G401 (cell line): ENCODE data around the gene GPR146. TPM values are rescaled to one million over a fixed set of nuclear protein-coding genes. Genes with fewer than 3 reads are reported as not detected.
"Not testable (repeated sequence)": the region's sequence is repeated elsewhere in the genome, so short reads cannot be mapped to it uniquely, and the experiment has no call there.

ENCODE experiments used
- DNase-seq: peaks from one replicate; pipeline ENCODE4 v3.0.0-alpha.2; 2015; ENCODE audit warnings: low spot score
- in situ Hi-C: cut with HindIII; loops from 2 replicates; pipeline ENCODE4 v1.10.0; 2016; ENCODE audit warnings: low sequenced_read_pairs, mixed read lengths
- total RNA-seq: library from RNA; depleted of rRNA; stranded (reverse); fragments of >200 nt; shearing (Covaris generic); gene quantifications from 2 replicates; pipeline ENCODE4 v1.2.3, GENCODE V29; 2014

Gene GPR146
- total RNA-seq, 1 experiment from 2014 or later, result 1.2 TPM

DNA sequence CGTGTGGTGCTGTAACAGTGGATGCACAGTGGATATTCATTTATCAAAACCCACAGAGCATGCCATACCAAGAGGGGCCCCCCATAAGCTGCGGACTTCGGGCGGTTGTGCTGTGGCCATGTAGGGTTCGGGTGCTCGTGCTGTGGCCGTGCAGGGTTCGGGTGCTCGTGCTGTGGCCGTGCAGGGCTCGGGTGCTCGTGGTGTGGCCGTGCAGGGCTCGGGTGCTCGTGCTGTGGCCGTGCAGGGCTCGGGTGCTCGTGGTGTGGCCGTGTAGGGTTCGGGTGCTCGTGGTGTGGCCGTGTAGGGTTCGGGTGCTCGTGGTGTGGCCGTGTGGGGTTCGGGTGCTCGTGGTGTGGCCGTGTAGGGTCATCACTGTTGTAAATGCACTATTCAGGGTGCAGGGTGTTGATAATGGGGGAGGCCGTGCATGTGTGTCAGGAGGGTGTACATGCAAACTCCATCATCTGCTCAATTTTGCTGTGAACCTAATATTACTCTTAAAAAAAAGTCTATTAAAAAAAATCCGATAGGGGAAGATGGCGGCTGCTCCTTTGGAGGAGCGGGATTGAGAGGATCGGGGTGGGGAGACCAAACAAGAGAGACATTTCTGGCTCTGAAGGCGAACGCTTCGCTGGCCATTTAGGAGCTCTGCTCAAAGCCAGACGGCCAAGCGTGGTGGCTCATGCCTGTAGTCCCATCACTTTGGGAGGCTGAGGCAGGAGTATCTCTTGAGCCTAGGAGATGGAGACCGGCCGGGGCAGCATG lies 8.0 kb upstream of the GPR146 start:
- in situ Hi-C loops, DNase-seq: not testable (repeated sequence)

DNA sequence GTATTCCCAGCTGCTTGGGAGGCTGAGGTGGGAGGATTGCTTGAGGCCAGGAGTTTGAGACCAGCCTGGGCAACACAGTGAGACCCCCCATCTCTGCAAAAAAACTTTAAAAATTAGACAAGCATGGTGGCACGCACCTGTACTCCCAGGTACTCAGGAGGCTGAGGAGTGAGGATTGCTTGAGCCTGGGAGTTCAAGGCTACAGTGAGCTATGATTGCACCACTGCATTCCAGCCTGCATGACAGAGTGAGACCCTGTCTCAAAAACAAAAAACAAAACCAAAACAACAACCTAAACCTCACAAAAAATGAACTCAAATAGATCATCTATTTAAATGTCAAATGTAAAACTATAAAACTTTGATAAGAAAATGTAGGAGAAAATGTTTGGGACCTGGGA lies 4.1 kb upstream of the GPR146 start:
- DNase-seq, in situ Hi-C loops: not testable (repeated sequence)

DNA sequence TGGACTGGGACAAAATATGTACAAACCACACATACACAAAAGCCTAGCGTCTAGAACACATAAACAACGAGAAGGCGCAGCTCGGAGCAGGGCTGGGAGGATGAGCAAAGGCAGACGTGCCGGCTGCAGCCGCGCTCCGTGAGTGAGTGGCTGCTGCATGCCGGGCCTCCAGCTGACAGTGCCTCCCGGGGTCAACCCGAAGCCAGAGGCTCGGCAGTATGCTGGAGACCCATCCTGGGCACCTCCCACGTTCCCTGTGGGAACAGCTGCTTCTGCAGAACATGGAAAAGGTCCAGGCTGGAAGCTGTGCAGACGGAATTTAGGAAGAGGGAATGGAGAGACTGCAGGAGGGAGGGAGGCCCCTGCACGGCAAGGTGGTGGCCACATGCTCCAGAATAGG lies 3.6 kb upstream of the GPR146 start:
- peak; percentile 71 for DNase-seq
- in situ Hi-C loops, result no loop called here

DNA sequence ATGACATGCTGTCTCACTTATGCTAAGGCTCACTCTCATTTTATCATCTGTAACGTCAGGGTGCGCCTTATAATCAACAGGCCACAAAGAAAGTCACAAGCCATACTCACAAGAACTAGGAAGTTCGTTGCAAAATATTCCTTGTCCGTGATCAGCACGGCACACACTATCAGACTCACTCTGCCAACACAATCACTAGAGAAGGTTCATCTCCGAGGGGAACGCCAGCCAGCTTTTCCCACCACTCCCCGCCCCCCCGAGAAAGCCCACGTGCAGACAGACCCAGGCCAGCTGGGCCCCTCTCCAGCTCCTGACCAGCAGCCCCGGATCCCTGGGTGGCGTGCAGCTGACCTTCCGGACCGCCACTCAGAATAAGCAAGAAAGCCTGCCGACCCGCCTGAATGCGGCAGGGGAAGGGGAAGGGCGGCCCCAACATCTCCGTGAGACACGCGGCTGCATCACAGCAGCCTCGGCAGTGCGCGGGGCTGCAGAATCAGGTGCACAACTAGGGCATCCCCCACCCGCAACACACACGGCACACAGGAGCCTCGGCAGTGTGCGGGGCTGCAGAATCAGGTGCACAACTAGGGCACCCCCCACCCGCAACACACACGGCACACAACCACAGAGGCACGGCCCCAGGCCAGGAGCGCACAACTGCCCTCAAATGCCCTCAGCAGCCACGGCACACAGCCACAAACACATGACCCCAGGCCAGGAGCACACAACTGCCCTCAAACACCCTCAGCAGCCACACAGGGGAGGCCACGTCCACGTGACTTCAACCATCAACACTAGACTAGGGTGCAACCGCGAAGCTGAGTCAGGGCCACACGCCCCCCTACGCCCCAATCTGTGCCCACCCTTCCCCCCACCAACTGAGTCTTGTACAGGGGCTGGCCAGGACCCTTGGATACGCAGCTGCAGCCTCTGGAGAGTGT lies 2.5 kb upstream of the GPR146 start:
- in situ Hi-C loops, result no loop called here
- DNase-seq, result no peak

DNA sequence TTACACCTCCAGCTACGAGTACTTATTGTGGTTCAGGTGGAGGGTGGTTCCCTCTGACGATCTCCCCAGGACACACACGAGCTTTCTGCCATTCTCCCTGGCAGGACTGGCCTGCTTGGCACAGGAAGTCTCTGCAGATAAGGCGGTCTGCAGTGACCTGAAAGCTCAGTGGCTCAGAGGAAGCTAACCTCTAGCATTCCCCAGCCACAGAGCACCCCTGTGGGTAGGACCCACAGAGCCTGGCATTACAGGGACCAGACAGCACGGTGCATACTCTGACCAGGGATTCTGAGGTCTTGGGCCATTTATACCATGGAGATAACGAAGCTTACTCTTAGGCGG lies 1.9 kb upstream of the GPR146 start:
- in situ Hi-C loops, result no loop called here
- DNase-seq, result no peak

DNA sequence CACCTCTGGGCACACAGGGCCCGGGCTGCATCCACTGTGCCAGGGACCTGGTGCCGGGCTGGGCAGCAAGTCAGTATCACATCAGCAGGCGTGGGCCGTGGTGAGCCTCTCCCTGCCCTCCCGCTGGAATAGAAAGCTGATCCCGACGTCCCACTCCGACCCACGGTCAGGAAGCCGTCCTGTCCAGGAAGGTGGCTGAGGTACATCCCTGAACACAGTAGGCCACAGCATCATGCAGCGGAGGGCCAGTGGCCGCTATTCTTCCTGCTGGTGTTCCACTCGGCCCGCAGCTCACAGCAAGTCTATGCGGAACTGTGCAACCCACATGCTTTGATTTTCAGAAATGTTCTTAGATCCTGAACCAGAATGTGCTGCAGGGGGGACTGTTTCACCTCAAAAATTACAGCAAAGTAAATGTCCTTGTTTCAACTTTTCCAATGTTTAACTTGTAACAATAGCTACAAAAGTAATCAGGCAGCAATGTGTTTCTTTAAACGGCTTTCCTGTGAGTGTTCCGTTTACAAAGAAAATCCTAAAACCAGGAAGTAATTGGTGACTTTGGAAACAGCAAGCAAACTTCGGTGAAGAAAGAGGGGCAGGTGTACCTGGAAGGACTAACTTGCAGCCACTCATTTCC lies 676 bp upstream of the GPR146 start:
- in situ Hi-C loops, result no loop called here

DNA sequence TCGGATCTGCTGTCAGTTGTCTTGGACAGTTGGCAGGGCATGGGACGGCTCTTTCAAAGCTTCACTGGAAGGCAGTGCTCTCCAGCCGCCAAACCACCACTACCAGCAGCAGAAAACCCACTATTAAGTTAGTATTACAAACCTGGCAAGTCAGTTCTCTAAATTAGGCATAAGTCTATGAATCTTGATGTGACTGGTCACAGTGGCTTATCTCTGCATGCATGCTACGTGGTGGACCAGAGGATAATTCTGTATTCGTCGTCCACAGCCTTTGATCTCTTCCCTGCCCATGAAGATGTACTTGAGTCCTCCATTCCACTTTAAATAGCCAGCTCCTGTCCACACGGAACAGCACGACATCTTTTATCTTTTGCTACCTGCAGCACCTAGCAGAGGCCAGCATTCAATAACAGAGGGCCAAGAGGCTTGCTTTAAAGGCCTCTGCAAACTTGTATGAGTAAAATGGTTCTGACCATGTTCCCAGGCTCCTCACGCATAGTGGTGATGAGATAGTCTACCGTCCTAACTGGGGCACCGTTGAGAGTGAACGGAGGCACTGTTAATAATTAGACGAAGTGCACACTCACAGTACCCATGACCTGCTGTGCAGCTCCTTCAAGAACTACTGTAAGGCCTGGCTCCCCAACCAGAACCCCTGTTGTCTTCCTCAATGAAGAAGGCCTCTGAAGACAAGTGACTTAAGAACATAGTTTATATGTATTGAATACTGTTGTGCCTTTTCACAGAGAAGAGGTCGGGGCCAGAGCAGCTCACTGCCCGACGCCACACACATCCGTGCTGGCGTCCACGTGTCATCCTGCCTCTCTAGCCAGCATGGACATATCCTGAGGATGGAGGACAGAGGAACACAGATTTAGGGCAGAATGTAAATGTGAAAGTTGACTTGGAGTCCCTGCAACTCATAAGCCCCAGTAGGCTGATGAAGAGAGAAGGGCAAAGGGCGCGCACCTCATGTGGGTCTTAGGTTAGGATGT lies 1.0 kb downstream of the GPR146 start:
- DNase-seq, result no peak
- in situ Hi-C loops, result no loop called here

More for the DNA sequence above, 676 bp upstream of the GPR146 start:
- DNase-seq, result no peak

DNA sequence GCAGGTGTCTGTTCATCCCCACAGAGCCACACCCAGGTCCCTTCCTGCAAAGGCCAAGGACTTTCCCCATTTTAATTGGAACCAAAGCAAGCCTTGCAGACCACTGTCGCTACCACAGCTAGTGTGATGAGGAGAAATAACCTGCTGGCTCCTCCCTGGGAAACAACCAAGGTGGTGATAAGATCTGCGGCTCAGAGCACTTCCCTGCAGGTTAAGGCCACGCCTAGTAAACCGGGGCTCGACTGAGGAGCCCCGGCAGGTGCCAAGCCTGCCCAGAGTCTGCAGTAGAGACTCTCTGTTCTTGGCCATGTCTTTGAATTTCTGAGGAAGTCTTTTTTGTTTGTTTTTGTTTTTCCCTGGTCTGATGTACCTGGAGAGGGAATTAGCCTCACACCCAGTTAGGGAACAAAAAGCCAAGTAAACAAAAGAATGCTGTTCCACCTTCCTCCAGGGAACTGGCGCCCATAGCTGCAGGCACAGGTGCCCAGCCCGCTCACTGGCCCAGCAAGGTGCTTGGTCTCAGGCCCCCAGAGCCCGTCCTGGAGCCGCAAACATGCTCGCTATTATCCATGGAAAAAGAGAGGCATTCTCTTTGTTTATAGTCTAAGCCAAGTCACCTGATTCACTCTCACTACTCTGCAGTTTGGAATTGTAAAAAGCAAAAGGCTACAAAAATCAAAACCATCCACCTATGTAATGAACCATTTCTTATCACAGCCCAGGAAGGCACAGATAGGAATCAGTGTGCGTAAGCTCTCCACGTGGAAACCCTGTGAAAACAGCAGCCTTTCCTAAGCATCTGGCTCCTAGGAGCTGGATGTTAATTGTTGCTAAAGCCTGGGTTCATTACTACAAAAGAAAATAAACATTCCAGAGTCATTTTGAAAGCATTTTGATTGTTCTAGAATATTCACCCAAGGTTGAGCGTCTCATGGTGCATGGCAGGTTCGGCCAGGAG lies 2.7 kb downstream of the GPR146 start:
- DNase-seq, result no peak
- in situ Hi-C loops, result no loop called here

DNA sequence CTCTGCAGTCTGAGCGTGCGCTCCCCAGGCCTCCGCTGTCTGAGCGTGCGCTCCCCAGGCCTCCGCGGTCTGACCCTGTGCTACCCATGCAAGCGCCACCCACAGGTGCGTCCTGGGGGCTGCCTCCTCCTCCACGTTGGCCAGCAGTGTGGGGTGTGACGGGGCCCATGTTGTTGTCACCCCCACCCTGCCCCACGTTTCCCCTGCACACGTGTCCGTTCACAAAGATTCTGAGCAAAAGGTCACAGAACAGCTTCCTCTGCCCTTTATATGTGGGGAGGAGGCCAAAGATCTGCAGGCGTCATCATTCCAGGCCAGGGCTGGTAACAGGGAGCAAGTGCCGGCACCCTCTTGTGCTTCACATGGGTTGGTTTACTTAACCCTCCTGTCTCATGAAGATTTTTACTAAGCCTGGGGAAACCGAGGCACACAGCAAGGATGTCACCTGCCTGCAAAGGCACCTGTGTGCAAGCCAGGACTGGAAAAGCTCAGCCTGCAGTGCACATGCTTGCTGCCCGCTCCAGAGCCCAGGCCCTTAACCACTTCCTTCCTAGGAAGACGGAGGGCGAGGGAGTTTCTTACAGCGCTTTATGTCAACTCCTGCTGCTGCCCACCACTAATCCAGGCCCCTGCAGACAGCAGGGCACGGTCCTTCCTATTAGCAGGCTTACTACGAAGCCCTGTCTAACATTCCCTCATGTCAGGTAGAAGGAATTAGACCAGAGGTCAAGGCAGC lies 4.8 kb downstream of the GPR146 start:
- DNase-seq, result no peak
- in situ Hi-C loops, result no loop called here

DNA sequence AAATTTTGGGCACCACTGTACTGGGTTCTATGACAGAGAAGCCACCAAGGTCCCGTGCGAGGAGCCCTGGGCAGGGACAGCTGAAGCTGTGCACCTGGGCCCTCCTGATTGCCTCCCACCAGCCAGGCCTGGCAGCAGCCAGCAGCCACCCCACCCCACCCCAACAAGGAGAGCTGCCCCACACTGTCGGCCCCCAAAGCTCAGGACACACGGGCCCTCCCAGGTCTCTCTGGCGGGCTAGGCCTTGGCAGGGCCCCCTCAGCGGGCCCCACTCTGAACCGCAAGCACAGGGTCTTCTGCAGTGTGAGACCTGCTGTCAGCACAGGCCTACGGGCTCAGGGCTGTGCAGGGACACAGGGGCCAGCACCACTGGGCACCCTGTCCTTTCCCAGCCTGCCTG lies 5.5 kb downstream of the GPR146 start:
- in situ Hi-C loops, result no loop called here
- no peak for DNase-seq

DNA sequence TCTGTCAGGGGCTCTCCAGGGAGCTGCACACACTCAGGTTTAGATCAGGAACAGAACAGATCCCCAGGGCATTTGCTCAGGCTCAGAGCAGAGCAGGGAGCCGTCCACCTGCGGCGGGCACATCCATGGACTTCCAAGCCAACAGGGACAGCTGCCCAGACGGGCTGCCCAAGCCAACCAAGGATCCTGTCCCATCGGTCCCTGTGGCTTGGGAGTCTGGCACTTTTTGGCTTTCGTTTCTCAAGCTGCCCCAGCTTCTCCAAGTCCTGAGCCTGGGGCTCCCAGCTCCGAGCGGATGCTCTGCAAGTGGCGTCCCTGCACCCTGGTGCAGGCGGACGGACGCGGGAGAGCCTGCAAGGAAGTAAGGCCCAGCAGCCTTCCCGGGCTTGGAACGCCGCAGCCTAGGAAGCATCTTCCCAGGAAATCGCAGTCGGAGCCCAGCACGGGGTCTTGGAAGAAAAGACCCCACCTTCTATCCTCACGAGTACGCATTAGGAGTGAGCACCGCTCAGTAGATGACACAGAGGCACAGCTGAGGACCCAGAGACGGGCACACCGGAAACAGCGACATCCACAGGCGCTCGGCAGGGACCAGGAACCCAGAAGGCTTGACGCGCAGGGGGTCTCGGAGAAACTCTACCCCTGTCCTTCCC lies 6.0 kb downstream of the GPR146 start:
- DNase-seq, result peak; percentile 80
- in situ Hi-C loops, result no loop called here

DNA sequence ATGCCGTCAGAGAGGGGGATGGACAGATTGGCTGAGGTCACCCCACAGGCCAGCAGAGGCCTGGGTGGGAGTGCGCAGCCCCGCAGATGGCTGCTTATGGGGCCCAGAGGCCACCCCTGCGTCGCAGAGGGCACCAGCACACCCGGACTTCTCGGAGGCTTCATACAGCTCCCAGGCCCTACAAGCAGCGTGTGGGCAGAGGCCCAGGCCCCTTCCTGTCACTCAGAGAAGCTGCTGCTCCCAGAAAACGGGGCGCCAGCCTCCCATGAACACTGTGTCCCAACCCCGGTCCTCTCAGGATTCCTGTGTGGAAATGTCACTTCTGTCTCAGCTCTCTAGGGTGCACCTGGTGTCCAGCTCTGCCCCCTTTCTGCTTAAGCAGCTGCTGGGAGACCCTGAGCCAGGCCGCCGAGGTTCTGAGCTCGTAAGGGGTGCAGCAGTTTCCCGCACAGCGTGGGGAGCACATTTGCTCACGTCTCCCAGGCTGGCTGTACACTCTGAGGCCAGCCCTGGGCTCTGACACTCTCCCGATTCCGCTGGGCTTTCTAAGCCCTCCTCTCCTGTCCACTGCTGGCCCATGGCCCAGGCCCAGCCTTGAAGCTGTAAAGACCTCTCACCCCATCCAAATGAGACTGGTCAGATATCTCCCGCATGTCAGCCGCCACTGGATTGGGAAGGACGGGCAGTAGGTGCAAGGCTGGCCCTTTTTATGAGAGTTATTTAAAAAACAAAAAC lies 6.8 kb downstream of the GPR146 start:
- in situ Hi-C loops, result no loop called here
- DNase-seq, result no peak

DNA sequence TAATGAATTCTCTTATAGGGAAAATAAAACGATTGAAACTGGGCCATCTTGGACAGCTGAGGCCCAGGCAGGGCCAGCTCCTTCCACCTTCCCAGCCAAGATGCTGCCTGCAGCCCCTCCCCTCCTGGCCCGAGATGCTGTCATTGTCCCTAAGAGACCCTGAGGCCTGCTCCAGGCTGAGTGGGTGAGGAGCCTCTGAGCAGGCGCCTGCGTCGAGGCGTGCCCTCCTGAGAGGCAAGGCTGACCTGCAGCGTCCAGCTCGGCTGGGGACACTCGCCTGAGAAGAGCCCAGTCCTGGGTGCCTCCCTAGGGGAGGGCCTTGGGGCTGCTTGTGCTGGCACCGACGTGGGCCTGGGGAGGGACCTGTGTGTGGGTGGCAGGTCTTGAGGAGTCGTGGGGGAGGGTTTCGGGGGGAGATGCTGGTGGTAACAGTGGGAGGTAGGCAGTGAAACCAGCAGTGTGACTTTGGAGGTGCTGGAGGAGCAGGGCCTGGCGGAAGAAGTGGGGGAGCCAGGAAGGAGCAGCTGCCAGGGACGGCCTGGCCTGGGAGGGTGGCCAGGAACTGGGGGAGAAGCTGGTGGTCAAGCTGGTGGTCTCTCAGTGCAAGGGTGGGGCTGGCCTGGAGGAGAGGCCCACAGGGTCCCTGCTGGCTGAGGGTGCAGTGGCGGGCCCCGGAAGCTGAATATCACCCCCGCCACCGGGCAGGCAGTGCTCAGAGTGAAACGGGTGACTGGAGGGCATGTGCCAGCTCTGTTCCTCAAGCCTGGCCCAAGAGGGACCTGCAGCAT lies 7.9 kb downstream of the GPR146 start:
- DNase-seq, result peak; percentile 86
- in situ Hi-C loops, result no loop called here

DNA sequence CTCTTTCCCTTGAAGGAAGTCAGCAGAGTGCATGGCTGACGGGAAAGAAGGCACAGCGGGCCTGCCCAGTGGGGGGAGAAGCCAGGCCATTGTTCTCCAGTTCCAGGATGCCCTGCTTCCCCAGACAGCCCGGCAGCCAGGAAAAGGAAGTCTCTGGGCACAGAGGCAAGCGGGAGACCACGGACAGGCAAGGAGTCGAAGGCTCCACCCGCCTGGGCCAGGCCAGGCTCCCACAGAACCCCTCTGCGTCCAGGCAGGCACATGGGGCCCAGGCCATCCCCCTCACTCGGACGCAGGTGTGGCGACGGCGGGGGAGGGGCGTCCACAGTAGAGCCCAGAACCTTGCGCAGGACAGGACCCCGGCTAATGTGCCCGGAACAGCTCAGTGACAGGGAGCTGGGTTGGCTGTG lies 8.7 kb downstream of the GPR146 start:
- in situ Hi-C loops, result no loop called here
- peak; percentile 54 for DNase-seq

DNA sequence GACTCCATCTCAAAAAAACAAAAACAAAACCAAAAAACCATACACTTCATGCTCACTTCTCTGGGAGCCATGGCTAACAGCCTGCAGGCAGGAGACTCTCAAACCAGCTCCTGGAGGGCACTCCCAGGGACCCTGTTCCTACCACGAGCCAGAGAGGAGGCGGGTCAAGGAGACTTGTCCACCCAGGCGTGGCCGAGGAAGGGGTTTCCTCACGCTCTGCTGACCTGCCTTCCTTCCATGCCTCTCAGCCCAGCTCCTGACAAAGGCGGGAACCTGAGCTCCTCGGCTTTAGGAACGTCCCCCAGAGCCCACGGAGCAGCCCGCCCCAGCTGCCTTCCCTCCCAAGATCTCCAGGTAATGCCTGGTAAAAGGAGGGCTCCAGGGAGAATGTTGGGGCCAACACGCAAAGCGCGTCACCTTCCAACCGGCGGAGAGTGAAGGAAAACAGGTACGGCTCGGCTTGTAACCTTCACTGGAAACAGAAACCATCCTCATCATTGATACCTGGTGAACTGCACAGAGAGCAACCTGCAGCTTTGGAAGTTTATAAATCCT lies 9.5 kb downstream of the GPR146 start:
- no peak for DNase-seq
- in situ Hi-C loops, result no loop called here
